OCI-LY3 (cell line): ENCODE data around the gene LTC4S.
A peak's percentile ranks its signal among the peaks of the same experiment; 100 is the strongest.
"Not testable (repeated sequence)": the region's sequence is repeated elsewhere in the genome, so short reads cannot be mapped to it uniquely, and the experiment has no call there.

Experiments used
- H2AFZ ChIP-seq: fragments of 200-600, 300-600 bp; shearing (Covaris generic); 2 replicates; pipeline ENCODE4 v1.6.0; 2014; ENCODE audit warnings: antibody characterized with exemption, low read depth, low read length
- H3K27ac ChIP-seq: fragments of 200-600, 300-600 bp; sonication (generic); 2 replicates; pipeline ENCODE4 v1.5.1; 2014; ENCODE audit warnings: mild to moderate bottlenecking, low read length, moderate library complexity, mixed read lengths
- H3K27me3 ChIP-seq: fragments of 200-600, 300-600 bp; sonication (generic); 2 replicates; pipeline ENCODE4 v1.6.1; 2014; ENCODE audit warnings: low read depth, low read length, mixed read lengths
- H3K36me3 ChIP-seq: fragments of 200-600, 300-600 bp; sonication (generic); replicated peaks from 2 replicates; pipeline ENCODE3; 2014; ENCODE audit warnings: low read depth, low read length, mixed read lengths
- H3K4me1 ChIP-seq: fragments of 300-600, 200-600 bp; sonication (generic); 2 replicates; pipeline ENCODE4 v1.6.1; 2014; ENCODE audit warnings: low read length, mixed read lengths
- H3K4me2 ChIP-seq: fragments of 200-600, 300-600 bp; sonication (generic); 2 replicates; pipeline ENCODE4 v1.6.1; 2014; ENCODE audit warnings: low read length, mixed read lengths
- H3K4me3 ChIP-seq: fragments of 300-600, 200-600 bp; sonication (generic); 2 replicates; pipeline ENCODE4 v1.5.1; 2014; ENCODE audit warnings: antibody characterized with exemption, mild to moderate bottlenecking, low read length, moderate library complexity
- H3K79me2 ChIP-seq: fragments of 300-600, 200-600 bp; shearing (Covaris generic); 2 replicates; pipeline ENCODE4 v1.6.1; 2014; ENCODE audit warnings: mild to moderate bottlenecking, low read length, mixed read lengths
- H3K9ac ChIP-seq: fragments of 300-600, 200-600 bp; shearing (Covaris generic); 2 replicates; pipeline ENCODE4 v1.6.0; 2014; ENCODE audit warnings: mild to moderate bottlenecking, low read length, moderate library complexity
- H3K9me3 ChIP-seq: fragments of 200-600, 300-600 bp; shearing (Covaris generic); 2 replicates; pipeline ENCODE4 v1.6.1; 2014; ENCODE audit warnings: low read length, mixed read lengths; ENCODE audit not compliant: insufficient read depth
- H4K20me1 ChIP-seq: fragments of 200-600, 300-600 bp; sonication (generic); 2 replicates; pipeline ENCODE4 v1.6.1; 2016; ENCODE audit warnings: low read length, mixed read lengths; ENCODE audit not compliant: insufficient read depth
- EZH2phosphoT487 ChIP-seq: fragments of 200-600 bp; shearing (Covaris generic); IDR thresholded peaks from 2 replicates; pipeline ENCODE4 v1.6.1; 2018; ENCODE audit warnings: antibody characterized with exemption, mixed run types, low read depth
- TF ChIP-seq, protein P1 (sequence below): fragments of 200-600, 300-600 bp; sonication (generic); IDR thresholded peaks from 2 replicates; pipeline ENCODE4 v1.5.1; 2014; ENCODE audit warnings: antibody characterized with exemption, low read length, low read depth

LTC4S gene, protein sequence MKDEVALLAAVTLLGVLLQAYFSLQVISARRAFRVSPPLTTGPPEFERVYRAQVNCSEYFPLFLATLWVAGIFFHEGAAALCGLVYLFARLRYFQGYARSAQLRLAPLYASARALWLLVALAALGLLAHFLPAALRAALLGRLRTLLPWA

DNA sequence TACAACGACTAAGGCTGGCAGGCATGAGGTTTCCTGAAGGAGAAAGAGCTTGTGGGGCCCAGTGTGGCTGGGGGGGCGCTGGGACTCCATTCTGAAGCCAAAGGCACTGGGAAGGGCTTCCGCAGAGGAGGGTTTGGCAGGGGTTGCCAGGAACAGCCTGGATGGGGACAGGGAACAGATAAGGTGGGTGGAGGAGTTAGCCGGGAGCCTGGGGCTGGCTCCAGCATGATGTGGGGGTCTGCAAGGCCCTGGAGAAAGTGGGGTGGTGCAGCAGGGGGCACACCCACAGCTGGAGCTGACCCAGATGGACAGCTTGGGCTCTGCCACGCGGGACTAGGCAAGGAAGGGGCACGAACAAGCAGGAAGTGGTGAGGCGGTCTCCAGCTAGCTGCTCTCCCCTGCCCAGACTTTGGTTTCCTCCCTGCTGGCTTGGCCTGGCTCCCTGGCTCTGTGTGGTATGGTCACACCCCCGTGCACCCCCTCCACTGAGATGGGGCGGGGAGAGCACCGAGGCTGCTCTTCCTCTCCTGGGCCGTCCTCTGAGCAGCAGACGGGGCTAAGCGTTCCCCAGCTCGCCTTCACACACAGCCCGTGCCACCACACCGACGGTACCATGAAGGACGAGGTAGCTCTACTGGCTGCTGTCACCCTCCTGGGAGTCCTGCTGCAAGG lies at the start of gene LTC4S:
TSS of gene LTC4S (plus strand) at position 519 of the 672 bp plus-strand sequence. CDS start at position 614, 95 bp downstream.
- H3K9me3 ChIP-seq, result no peaks in the 10 kb centered on the region
- no peaks in the 10 kb centered on the region for H3K79me2 ChIP-seq
- TF ChIP-seq, protein P1, sequence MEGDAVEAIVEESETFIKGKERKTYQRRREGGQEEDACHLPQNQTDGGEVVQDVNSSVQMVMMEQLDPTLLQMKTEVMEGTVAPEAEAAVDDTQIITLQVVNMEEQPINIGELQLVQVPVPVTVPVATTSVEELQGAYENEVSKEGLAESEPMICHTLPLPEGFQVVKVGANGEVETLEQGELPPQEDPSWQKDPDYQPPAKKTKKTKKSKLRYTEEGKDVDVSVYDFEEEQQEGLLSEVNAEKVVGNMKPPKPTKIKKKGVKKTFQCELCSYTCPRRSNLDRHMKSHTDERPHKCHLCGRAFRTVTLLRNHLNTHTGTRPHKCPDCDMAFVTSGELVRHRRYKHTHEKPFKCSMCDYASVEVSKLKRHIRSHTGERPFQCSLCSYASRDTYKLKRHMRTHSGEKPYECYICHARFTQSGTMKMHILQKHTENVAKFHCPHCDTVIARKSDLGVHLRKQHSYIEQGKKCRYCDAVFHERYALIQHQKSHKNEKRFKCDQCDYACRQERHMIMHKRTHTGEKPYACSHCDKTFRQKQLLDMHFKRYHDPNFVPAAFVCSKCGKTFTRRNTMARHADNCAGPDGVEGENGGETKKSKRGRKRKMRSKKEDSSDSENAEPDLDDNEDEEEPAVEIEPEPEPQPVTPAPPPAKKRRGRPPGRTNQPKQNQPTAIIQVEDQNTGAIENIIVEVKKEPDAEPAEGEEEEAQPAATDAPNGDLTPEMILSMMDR, result no peak
- no peak for TF ChIP-seq EZH2phosphoT487
- H3K9ac ChIP-seq, result 0 out of 2 replicates have a peak within 1 kb of the TSS, but pooled peaks have one; percentile 76
- H3K4me2 ChIP-seq, result peak within 1 kb of the TSS; percentile 83
- no peak within 1 kb of the TSS for H2AFZ ChIP-seq
- no peak within 1 kb of the TSS for H3K27ac ChIP-seq
- no peaks in the 10 kb centered on the region for H4K20me1 ChIP-seq
- H3K36me3 ChIP-seq, result peaks cover 8% of the 10 kb centered on the region
- H3K27me3 ChIP-seq, result no peaks in the 10 kb centered on the region
- H3K4me1 ChIP-seq, result peaks cover 14% of the 10 kb centered on the region
- peak within 1 kb of the TSS; percentile 90 for H3K4me3 ChIP-seq

DNA sequence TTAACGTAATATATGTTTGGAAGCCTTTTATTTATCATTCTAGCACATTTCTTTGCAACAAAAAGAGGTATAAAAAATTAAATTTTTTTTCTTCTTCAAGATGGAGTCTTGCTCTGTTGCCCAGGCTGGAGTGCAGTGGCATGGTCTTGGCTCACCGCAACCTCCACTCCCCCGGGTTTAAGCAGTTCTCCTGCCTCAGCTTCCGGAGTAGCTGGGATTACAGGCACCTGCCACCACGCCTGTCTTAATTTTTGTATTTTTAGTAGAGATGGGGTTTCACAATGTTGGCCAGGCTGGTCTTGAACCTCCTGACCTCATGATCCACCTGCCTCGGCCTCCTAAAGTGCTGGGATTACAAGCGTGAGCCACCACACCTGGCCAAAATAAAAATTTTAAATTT lies 49.7 kb upstream of the LTC4S start:
- not testable (repeated sequence) for H3K27ac ChIP-seq, H3K9me3 ChIP-seq, H3K4me2 ChIP-seq, H2AFZ ChIP-seq, H3K4me1 ChIP-seq, H3K27me3 ChIP-seq, H3K9ac ChIP-seq, H3K4me3 ChIP-seq
- Histone ChIP-seq H4K20me1 (peaks cover 36% of the 10 kb centered on the region), H3K79me2 (peaks cover 98% of the 10 kb centered on the region), H3K36me3 (peaks cover 21% of the 10 kb centered on the region)

DNA sequence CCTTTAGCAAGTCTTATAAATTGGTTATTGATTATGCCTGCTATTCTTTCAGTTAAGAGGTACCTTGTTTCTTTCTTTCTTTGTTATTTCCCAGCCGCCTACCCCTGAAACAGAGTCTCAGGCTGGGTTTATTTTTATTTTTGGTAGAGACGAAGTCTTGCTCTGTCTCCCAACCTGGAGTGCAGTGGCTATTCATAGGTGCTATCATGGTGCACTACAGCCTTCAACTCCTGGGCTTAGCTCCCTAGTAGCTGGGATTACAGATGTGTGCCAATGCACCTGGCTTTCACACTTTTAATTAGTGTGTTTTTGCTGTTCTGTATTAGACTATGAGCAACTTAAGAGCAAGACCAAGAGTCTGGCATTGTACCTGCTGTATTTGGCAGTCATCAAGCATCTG lies 46.9 kb upstream of the LTC4S start:
- Histone ChIP-seq H3K27ac (no peak overlapping the region), H3K79me2 (peaks cover 98% of the 10 kb centered on the region), H3K27me3 (no peaks in the 10 kb centered on the region), H4K20me1 (peaks cover 35% of the 10 kb centered on the region), H3K9me3 (no peaks in the 10 kb centered on the region), H3K36me3 (peaks cover 17% of the 10 kb centered on the region), H2AFZ (no peak overlapping the region), H3K9ac (no peak overlapping the region), H3K4me3 (no peak overlapping the region), H3K4me2 (no peak overlapping the region), H3K4me1 (no peaks in the 10 kb centered on the region)
- no peak for TF ChIP-seq EZH2phosphoT487
- TF ChIP-seq, protein P1, result no peak

DNA sequence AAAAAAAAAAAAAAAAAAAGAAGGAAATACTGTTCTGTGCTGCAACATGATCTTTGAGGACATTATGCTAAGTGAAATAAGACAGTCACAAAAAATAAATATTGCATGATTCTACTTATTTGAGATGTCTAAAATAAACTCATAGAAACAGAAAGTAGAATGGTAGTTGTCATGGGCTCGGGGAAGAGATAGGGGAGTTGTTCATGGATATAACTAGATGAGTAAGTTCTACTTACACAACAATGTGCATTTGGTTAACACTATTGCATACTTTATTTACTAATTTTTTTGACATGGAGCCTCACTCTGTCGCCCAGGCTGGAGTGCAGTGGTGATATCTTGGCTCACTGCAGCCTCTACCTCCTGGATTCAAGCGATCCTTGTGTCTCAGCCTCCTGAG lies 46.0 kb upstream of the LTC4S start:
- Histone ChIP-seq H3K27ac (no peak overlapping the region), H3K4me2 (no peak overlapping the region), H3K79me2 (peaks cover 91% of the 10 kb centered on the region), H3K27me3 (no peaks in the 10 kb centered on the region), H3K9ac (no peak overlapping the region), H2AFZ (no peak overlapping the region), H3K9me3 (no peaks in the 10 kb centered on the region), H3K4me3 (no peak overlapping the region), H4K20me1 (peaks cover 28% of the 10 kb centered on the region), H3K4me1 (no peaks in the 10 kb centered on the region), H3K36me3 (peaks cover 15% of the 10 kb centered on the region)
- TF ChIP-seq, protein P1, result no peak
- no peak for TF ChIP-seq EZH2phosphoT487
